IMR-90 (cell line): Measurements from ENCODE around the gene APEX1. TPM values are rescaled to one million over a fixed set of nuclear protein-coding genes. Genes with fewer than 3 reads are reported as not detected.

ENCODE experiments used
- ATAC-seq: fragments of 200-7000 bp; cut with Tn5 transposase; 2 replicates; pipeline ENCODE4 v1.9.1; 2020; ENCODE audit warnings: low read depth, mild to moderate bottlenecking, moderate library complexity
- BruUV-seq: library from RNA; stranded (reverse); fragments of 400-500 nt; replicated peaks from 2 replicates; lab custom pipeline; 2021; lab: Mats Ljungman, UMichigan
- CTCF ChIA-PET: fragments of 300-600 bp; formaldehyde crosslinking; extraction: SDS; loops from one replicate; lab custom pipeline; 2021; ENCODE audit warnings: antibody characterized with exemption; lab: Yijun Ruan, JAX
- POLR2A ChIA-PET: fragments of 300-600 bp; sonication (Branson Sonifier 250); formaldehyde crosslinking; loops from one replicate; lab custom pipeline; 2022; ENCODE audit warnings: antibody characterized with exemption; ENCODE audit not compliant: unreplicated experiment; lab: Charles Lee
- DNase-seq: peaks from one replicate; pipeline ENCODE4 v3.0.0; 2013
- H2AFZ ChIP-seq: replicated peaks from 2 replicates; pipeline ENCODE3; 2013; ENCODE audit warnings: low read length, mild to moderate bottlenecking; ENCODE audit not compliant: poor library complexity
- H2AK5ac ChIP-seq: 2 replicates; pipeline ENCODE4 v1.6.1; 2013; ENCODE audit warnings: low read depth, low read length, inconsistent platforms
- H2AK9ac ChIP-seq: replicated peaks from 2 replicates; pipeline ENCODE3; 2013; ENCODE audit warnings: mild to moderate bottlenecking, low read depth, low read length, moderate library complexity; ENCODE audit not compliant: poor library complexity
- H2BK120ac ChIP-seq: 2 replicates; pipeline ENCODE4 v1.6.1; 2013; ENCODE audit warnings: low read depth, low read length, inconsistent platforms
- H2BK15ac ChIP-seq: 3 replicates; pipeline ENCODE4 v1.6.1; 2013; ENCODE audit warnings: low read depth, low read length, inconsistent platforms
- H2BK20ac ChIP-seq: 2 replicates; pipeline ENCODE4 v1.6.1; 2013; ENCODE audit warnings: low read depth, mild to moderate bottlenecking, inconsistent platforms, low read length, moderate library complexity
- H2BK5ac ChIP-seq: 2 replicates; pipeline ENCODE4 v1.6.1; 2013; ENCODE audit warnings: mild to moderate bottlenecking, low read depth, low read length, inconsistent platforms; ENCODE audit not compliant: poor library complexity, severe bottlenecking
- H3K14ac ChIP-seq: replicated peaks from 2 replicates; pipeline ENCODE4 v1.6.1; 2013; ENCODE audit warnings: low read depth, low read length, inconsistent platforms
- H3K18ac ChIP-seq: 2 replicates; pipeline ENCODE4 v1.6.1; 2013; ENCODE audit warnings: low read depth, low read length, control low read depth
- H3K23ac ChIP-seq: 2 replicates; pipeline ENCODE4 v1.6.1; 2013; ENCODE audit warnings: low read depth, low read length, inconsistent platforms
- H3K27ac ChIP-seq: 2 replicates; pipeline ENCODE4 v1.5.1; 2013; ENCODE audit warnings: mild to moderate bottlenecking, control low read depth, low read length; ENCODE audit not compliant: insufficient read depth
- H3K27me3 ChIP-seq: 2 replicates; pipeline ENCODE4 v1.6.1; 2013; ENCODE audit warnings: low read length; ENCODE audit not compliant: control insufficient read depth, insufficient read depth
- H3K36me3 ChIP-seq: 2 replicates; pipeline ENCODE4 v1.6.1; 2013; ENCODE audit warnings: low read length, mixed read lengths; ENCODE audit not compliant: control insufficient read depth, insufficient read depth
- H3K4ac ChIP-seq: 2 replicates; pipeline ENCODE4 v1.6.1; 2013; ENCODE audit warnings: low read depth, low read length, inconsistent platforms
- H3K4me1 ChIP-seq: 2 replicates; pipeline ENCODE4 v1.6.1; 2013; ENCODE audit warnings: low read length, mixed read lengths; ENCODE audit not compliant: control insufficient read depth, insufficient read depth
- H3K4me2 ChIP-seq: 2 replicates; pipeline ENCODE4 v1.6.1; 2013; ENCODE audit warnings: low read depth, mild to moderate bottlenecking, control low read depth, low read length, moderate library complexity
- H3K4me3 ChIP-seq: 2 replicates; pipeline ENCODE4 v1.5.1; 2013; ENCODE audit warnings: low read depth, mild to moderate bottlenecking, control low read depth, low read length, moderate library complexity; ENCODE audit not compliant: insufficient read depth
- H3K56ac ChIP-seq: 2 replicates; pipeline ENCODE4 v1.6.1; 2013; ENCODE audit warnings: low read length, inconsistent platforms; ENCODE audit not compliant: insufficient read depth; ENCODE audit errors: extremely low read depth
- H3K79me1 ChIP-seq, 2 experiments: 2 replicates each; pipeline ENCODE4 v1.6.1; 2013; ENCODE audit warnings: low read length in 2 of 2, inconsistent platforms in 1 of 2, low read depth in 1 of 2
- H3K9ac ChIP-seq: 2 replicates; pipeline ENCODE4 v1.6.1; 2013; ENCODE audit warnings: low read depth, low read length, control low read depth
- H3K9me1 ChIP-seq: 2 replicates; pipeline ENCODE4 v1.6.1; 2013; ENCODE audit warnings: low read length, inconsistent platforms; ENCODE audit not compliant: insufficient read depth
- H3K9me3 ChIP-seq: 2 replicates; pipeline ENCODE4 v1.6.1; 2013; ENCODE audit warnings: low read length; ENCODE audit not compliant: control insufficient read depth, insufficient read depth
- H4K20me1 ChIP-seq: 2 replicates; pipeline ENCODE4 v1.6.1; 2013; ENCODE audit warnings: low read length, inconsistent platforms; ENCODE audit not compliant: insufficient read depth
- H4K5ac ChIP-seq: 2 replicates; pipeline ENCODE4 v1.6.1; 2013; ENCODE audit warnings: mild to moderate bottlenecking, low read depth, low read length, control low read depth
- H4K8ac ChIP-seq, 2 experiments: 2 replicates each; pipeline ENCODE4 v1.6.1; 2013; ENCODE audit warnings: low read depth in 2 of 2, low read length in 2 of 2, control low read depth in 1 of 2, inconsistent platforms in 1 of 2
- H4K91ac ChIP-seq: 2 replicates; pipeline ENCODE4 v1.6.1; 2013; ENCODE audit warnings: low read depth, low read length, inconsistent platforms; ENCODE audit not compliant: insufficient read depth
- BHLHE40 ChIP-seq: fragments of 150-350 bp; IDR thresholded peaks from 2 replicates; pipeline ENCODE4 v1.6.1; 2016; ENCODE audit warnings: mild to moderate bottlenecking, low read depth, low read length
- CEBPB ChIP-seq: IDR thresholded peaks from 2 replicates; pipeline ENCODE4 v1.6.1; 2012; ENCODE audit warnings: low read depth, low read length, improper control_type of control experiment
- CHD1 ChIP-seq: IDR thresholded peaks from 2 replicates; pipeline ENCODE4 v1.6.1; 2012; ENCODE audit warnings: low read depth, low read length, improper control_type of control experiment
- ELK1 ChIP-seq: fragments of 150-350 bp; IDR thresholded peaks from 2 replicates; pipeline ENCODE4 v1.6.1; 2016; ENCODE audit warnings: low read depth, mild to moderate bottlenecking, low read length, moderate library complexity, borderline replicate concordance
- FOS ChIP-seq: fragments of 150-350 bp; IDR thresholded peaks from 2 replicates; pipeline ENCODE4 v1.6.1; 2016; ENCODE audit warnings: low read depth, low read length
- MAFK ChIP-seq: IDR thresholded peaks from 2 replicates; pipeline ENCODE4 v1.6.1; 2012; ENCODE audit warnings: low read depth, low read length, improper control_type of control experiment
- MAZ ChIP-seq: IDR thresholded peaks from 2 replicates; pipeline ENCODE4 v1.6.1; 2012; ENCODE audit warnings: low read depth, mild to moderate bottlenecking, low read length, improper control_type of control experiment, moderate library complexity, borderline replicate concordance
- MXI1 ChIP-seq: IDR thresholded peaks from 2 replicates; pipeline ENCODE4 v1.6.1; 2012; ENCODE audit warnings: low read depth, mild to moderate bottlenecking, low read length, moderate library complexity, borderline replicate concordance
- NFE2L2 ChIP-seq: fragments of 150-350 bp; IDR thresholded peaks from 2 replicates; pipeline ENCODE4 v1.6.1; 2016; ENCODE audit warnings: low read depth, mild to moderate bottlenecking, low read length
- POLR2A ChIP-seq: IDR thresholded peaks from 2 replicates; pipeline ENCODE4 v1.6.1; 2012; ENCODE audit warnings: mild to moderate bottlenecking, low read depth, low read length
- RAD21 ChIP-seq: IDR thresholded peaks from 2 replicates; pipeline ENCODE4 v1.6.1; 2012; ENCODE audit warnings: low read length, improper control_type of control experiment
- RCOR1 ChIP-seq: IDR thresholded peaks from 2 replicates; pipeline ENCODE4 v1.6.1; 2012; ENCODE audit warnings: mild to moderate bottlenecking, low read length, improper control_type of control experiment; ENCODE audit not compliant: insufficient replicate concordance
- RFX5 ChIP-seq: IDR thresholded peaks from 2 replicates; pipeline ENCODE4 v1.8.0; 2012; ENCODE audit warnings: low read depth, mild to moderate bottlenecking, low read length, moderate library complexity
- SMC3 ChIP-seq: fragments of 150-350 bp; IDR thresholded peaks from 2 replicates; pipeline ENCODE4 v1.6.1; 2016; ENCODE audit warnings: low read depth, mild to moderate bottlenecking, antibody characterized with exemption, low read length, moderate library complexity
- WGBS, 2 experiments: methylation state at CpG; one replicate each; pipeline versions ENCODE4 v1.1.5 to v1.1.7; 2013; ENCODE audit warnings: missing lambda C conversion rate in 2 of 2; ENCODE audit not compliant: insufficient read length in 1 of 2; ENCODE audit errors: extremely low coverage in 2 of 2; 5-methylcytosine and 5-hydroxymethylcytosine counted together
- dilution Hi-C: fragments of 300-500 bp; cut with HindIII; formaldehyde crosslinking; loops from one replicate; pipeline ENCODE4 v1.14.3; 2018; ENCODE audit warnings: low sequenced_read_pairs; ENCODE audit not compliant: unreplicated experiment
- in situ Hi-C: fragments of 300-500 bp; cut with MboI; formaldehyde crosslinking; loops from 3 replicates; pipeline ENCODE4 v1.14.3; 2019; ENCODE audit warnings: low sequenced_read_pairs, inconsistent platforms, mixed read lengths
- intact Hi-C: fragments of 100-400 bp; cut with micrococcal nuclease; formaldehyde crosslinking; loops from 2 replicates; pipeline ENCODE4 v1.10.0; 2022
- polyA plus RNA-seq, 3 experiments: library from polyadenylated mRNA; depleted of rRNA; stranded (reverse); fragments of >200 nt; gene quantifications; 2 replicates each; pipeline ENCODE4 v1.2.3, GENCODE V29; 2012; ENCODE audit warnings: low replicate concordance in 1 of 3
- total RNA-seq: library from RNA; depleted of rRNA; stranded (reverse); fragments of >200 nt; gene quantifications from 2 replicates; pipeline ENCODE4 v1.2.3, GENCODE V29; 2012
- TF ChIP-seq, protein P1 (sequence below): conservative IDR thresholded peaks from 2 replicates; pipeline ENCODE4 v1.5.1; 2012; ENCODE audit warnings: mild to moderate bottlenecking, low read depth, low read length, improper control_type of control experiment
- TF ChIP-seq, protein P2 (sequence below): fragments of 150-350 bp; IDR thresholded peaks from 2 replicates; pipeline ENCODE4 v1.6.1; 2017; ENCODE audit warnings: mild to moderate bottlenecking, antibody characterized with exemption, low read length, low read depth

Gene APEX1
- total and polyA plus RNA-seq, 2 of the 4 experiments (the other 2 are of a cell fraction): 125 to 241 TPM

GRCh38 chr14:20415782-20416206 lies 39.2 kb upstream of the APEX1 start:
- Histone ChIP-seq H3K4me3 (no peak overlapping the region), H4K5ac (peak overlapping the region; percentile 75; the same call in 1 of the 2 replicates), H3K23ac (no peak overlapping the region), H4K8ac (peak overlapping the region in 1 of 2 experiments; percentile 41; a peak in 1 of 4 replicates), H3K18ac (no peak overlapping the region), H3K56ac (no peak overlapping the region), H3K14ac (no peak overlapping the region), H2BK5ac (no peak overlapping the region), H3K27me3 (0 out of 2 replicates have a peak, but pooled peaks cover 2% of the 10 kb centered on the region), H4K20me1 (no peaks in the 10 kb centered on the region), H3K9ac (no peak overlapping the region), H3K4me2 (no peak overlapping the region), H3K27ac (no peak overlapping the region), H3K36me3 (no peaks in the 10 kb centered on the region), H2AK5ac (no peak overlapping the region), H3K4ac (no peak overlapping the region), H3K4me1 (peaks cover 5% of the 10 kb centered on the region), H2BK15ac (no peak overlapping the region), H4K91ac (no peak overlapping the region), H2AK9ac (peak overlapping the region; percentile 85), H2BK120ac (no peak overlapping the region), H3K9me1 (0 out of 2 replicates have a peak, but pooled peaks cover 4% of the 10 kb centered on the region), H3K79me1 (peaks cover 4 to 17% of the 10 kb centered on the region in 2 experiments; a peak in 3 of 4 replicates), H2BK20ac (no peak overlapping the region), H3K9me3 (no peaks in the 10 kb centered on the region), H2AFZ (peak overlapping the region; percentile 52)
- BruUV-seq: no TSS peak
- CTCF ChIA-PET: interaction anchor here (0.6 to 1.7 kb wide), 10 partner anchors 9 to 204 kb away, joined by 3 to 12 read pairs (median 5); partner anchors contain the start of genes APEX1 and OSGEP
- TF ChIP-seq NFE2L2 (no peak), BHLHE40 (no peak), RCOR1 (no peak), POLR2A (no peak), MXI1 (no peak), SMC3 (peak; percentile 53), MAZ (no peak), CHD1 (no peak), RFX5 (no peak), RAD21 (peak; percentile 51), FOS (no peak), CEBPB (peak; percentile 39; the same call in 1 of the 2 replicates), MAFK (no peak), ELK1 (no peak)
- TF ChIP-seq, protein P1, sequence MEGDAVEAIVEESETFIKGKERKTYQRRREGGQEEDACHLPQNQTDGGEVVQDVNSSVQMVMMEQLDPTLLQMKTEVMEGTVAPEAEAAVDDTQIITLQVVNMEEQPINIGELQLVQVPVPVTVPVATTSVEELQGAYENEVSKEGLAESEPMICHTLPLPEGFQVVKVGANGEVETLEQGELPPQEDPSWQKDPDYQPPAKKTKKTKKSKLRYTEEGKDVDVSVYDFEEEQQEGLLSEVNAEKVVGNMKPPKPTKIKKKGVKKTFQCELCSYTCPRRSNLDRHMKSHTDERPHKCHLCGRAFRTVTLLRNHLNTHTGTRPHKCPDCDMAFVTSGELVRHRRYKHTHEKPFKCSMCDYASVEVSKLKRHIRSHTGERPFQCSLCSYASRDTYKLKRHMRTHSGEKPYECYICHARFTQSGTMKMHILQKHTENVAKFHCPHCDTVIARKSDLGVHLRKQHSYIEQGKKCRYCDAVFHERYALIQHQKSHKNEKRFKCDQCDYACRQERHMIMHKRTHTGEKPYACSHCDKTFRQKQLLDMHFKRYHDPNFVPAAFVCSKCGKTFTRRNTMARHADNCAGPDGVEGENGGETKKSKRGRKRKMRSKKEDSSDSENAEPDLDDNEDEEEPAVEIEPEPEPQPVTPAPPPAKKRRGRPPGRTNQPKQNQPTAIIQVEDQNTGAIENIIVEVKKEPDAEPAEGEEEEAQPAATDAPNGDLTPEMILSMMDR: peak; percentile 67
- TF ChIP-seq, protein P2, sequence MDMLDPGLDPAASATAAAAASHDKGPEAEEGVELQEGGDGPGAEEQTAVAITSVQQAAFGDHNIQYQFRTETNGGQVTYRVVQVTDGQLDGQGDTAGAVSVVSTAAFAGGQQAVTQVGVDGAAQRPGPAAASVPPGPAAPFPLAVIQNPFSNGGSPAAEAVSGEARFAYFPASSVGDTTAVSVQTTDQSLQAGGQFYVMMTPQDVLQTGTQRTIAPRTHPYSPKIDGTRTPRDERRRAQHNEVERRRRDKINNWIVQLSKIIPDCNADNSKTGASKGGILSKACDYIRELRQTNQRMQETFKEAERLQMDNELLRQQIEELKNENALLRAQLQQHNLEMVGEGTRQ: no peak
- POLR2A ChIA-PET: no interaction called here
- WGBS, 2 experiments: no CpG with 5 or more reads among the region's 3 CpGs
- peak; percentile 30 for ATAC-seq
- dilution Hi-C loops: no loop called here
- DNase-seq: peak; percentile 61
- intact Hi-C loops: loop anchor here (1.0 kb wide), 1 partner anchor 194 kb away; no protein-coding TSS in a partner anchor
- in situ Hi-C loops: loop anchor here (10.0 kb wide), 1 partner anchor 269 kb away; the partner anchor contains the start of genes ANG and RNASE4
